SK-N-SH (cell line): Measurements from ENCODE around the gene GALR2. TPM values are rescaled to one million over a fixed set of nuclear protein-coding genes. Genes with fewer than 3 reads are reported as not detected.

ENCODE experiments used
- CTCF ChIA-PET: fragments of 300-600, 350-600 bp; formaldehyde crosslinking; extraction: SDS; loops from one replicate; lab custom pipeline; 2021; lab: Yijun Ruan, JAX
- POLR2A ChIA-PET: fragments of 350-600 bp; sonication (Branson Sonifier 250); formaldehyde crosslinking; extraction: SDS; loops from one replicate; lab custom pipeline; 2020; ENCODE audit warnings: antibody characterized with exemption, inconsistent platforms; lab: Yijun Ruan, JAX
- DNase-seq: peaks from one replicate; pipeline ENCODE4 v3.0.0; 2012
- H2AFZ ChIP-seq: fragments of 200-600 bp; sonication (generic); 2 replicates; pipeline ENCODE4 v1.8.1; 2016; ENCODE audit warnings: antibody characterized with exemption, mild to moderate bottlenecking, low read depth
- H3F3A ChIP-seq: fragments of 200-600 bp; sonication (generic); replicated peaks from 2 replicates; pipeline ENCODE3; 2016; ENCODE audit warnings: antibody characterized with exemption, mild to moderate bottlenecking; ENCODE audit not compliant: insufficient read depth
- H3K27ac ChIP-seq, 2 experiments: fragments of 200-500 bp in 1 of 2; fragments of 200-600 bp in 1 of 2; sonication (Bioruptor generic) in 1 of 2; sonication (generic), shearing (Covaris generic) in 1 of 2; 2 replicates each; pipeline versions ENCODE4 v1.5.1 to v1.6.1; 2014 to 2016; ENCODE audit warnings: low read depth in 2 of 2, inconsistent platforms in 1 of 2, low read length in 1 of 2, mild to moderate bottlenecking in 1 of 2, mixed read lengths in 1 of 2
- H3K27me3 ChIP-seq: fragments of 200-600 bp; sonication (generic), shearing (Covaris generic); 2 replicates; pipeline ENCODE4 v1.6.1; 2016; ENCODE audit warnings: mixed run types; ENCODE audit not compliant: insufficient read depth
- H3K36me3 ChIP-seq, 2 experiments: fragments of 200-500 bp in 1 of 2; fragments of 200-600 bp in 1 of 2; sonication (Bioruptor generic) in 1 of 2; sonication (generic) in 1 of 2; replicated peaks in 1 of 2; 2 replicates each; pipeline versions ENCODE3 to v1.5.1; 2014 to 2016; ENCODE audit warnings: low read length in 1 of 2, mild to moderate bottlenecking in 1 of 2; ENCODE audit not compliant: insufficient read depth in 2 of 2, control insufficient read depth in 1 of 2
- H3K4me1 ChIP-seq, 2 experiments: fragments of 200-500 bp in 1 of 2; fragments of 200-600 bp in 1 of 2; sonication (Bioruptor generic) in 1 of 2; sonication (generic), shearing (Covaris generic) in 1 of 2; 2 replicates each; pipeline versions ENCODE4 v1.5.1 to v1.6.1; 2014 to 2016; ENCODE audit warnings: low read depth in 1 of 2, low read length in 1 of 2, mixed run types in 1 of 2; ENCODE audit not compliant: insufficient read depth in 2 of 2, control insufficient read depth in 1 of 2
- H3K4me2 ChIP-seq: fragments of 200-600 bp; sonication (generic), shearing (Covaris generic); 2 replicates; pipeline ENCODE4 v1.6.1; 2017; ENCODE audit warnings: mixed run types
- H3K4me3 ChIP-seq, 2 experiments: fragments of 200-500 bp in 1 of 2; fragments of 200-600 bp in 1 of 2; sonication (Bioruptor generic) in 1 of 2; sonication (generic), shearing (Covaris generic) in 1 of 2; 2 replicates each; pipeline versions ENCODE4 v1.5.1 to v1.8.1; 2014 to 2016; ENCODE audit warnings: low read depth in 2 of 2, inconsistent platforms in 1 of 2, low read length in 1 of 2, mild to moderate bottlenecking in 1 of 2, mixed read lengths in 1 of 2, moderate library complexity in 1 of 2
- H3K79me2 ChIP-seq: fragments of 200-600 bp; sonication (generic); 2 replicates; pipeline ENCODE4 v1.8.1; 2017; ENCODE audit warnings: mild to moderate bottlenecking; ENCODE audit not compliant: insufficient read depth
- H3K9ac ChIP-seq: fragments of 200-600 bp; sonication (generic); 2 replicates; pipeline ENCODE4 v1.6.1; 2017; ENCODE audit warnings: mixed run types
- H3K9me2 ChIP-seq: fragments of 200-600 bp; sonication (generic); 2 replicates; pipeline ENCODE4 v1.6.1; 2017; ENCODE audit warnings: mixed run types
- H3K9me3 ChIP-seq: fragments of 200-600 bp; sonication (generic); 2 replicates; pipeline ENCODE4 v1.6.1; 2017; ENCODE audit warnings: mixed run types, mild to moderate bottlenecking, moderate library complexity
- H4K20me1 ChIP-seq: fragments of 200-600 bp; sonication (generic); 2 replicates; pipeline ENCODE4 v1.6.1; 2017; ENCODE audit warnings: mild to moderate bottlenecking, mixed run types; ENCODE audit not compliant: insufficient read depth
- EP300 ChIP-seq, 2 experiments: IDR thresholded peaks; 2 replicates each; pipeline versions ENCODE4 v1.4.0 to v1.6.1; 2012; ENCODE audit warnings: borderline replicate concordance in 1 of 2, low read depth in 1 of 2, low read length in 1 of 2
- FOXM1 ChIP-seq: IDR thresholded peaks from 2 replicates; pipeline ENCODE4 v1.4.0; 2012; ENCODE audit warnings: low read depth, mild to moderate bottlenecking
- JUND ChIP-seq: IDR thresholded peaks from 2 replicates; pipeline ENCODE4 v1.4.0; 2012
- MEF2A ChIP-seq: IDR thresholded peaks from 2 replicates; pipeline ENCODE4 v1.4.0; 2012; ENCODE audit warnings: low read depth, borderline replicate concordance
- RXRA ChIP-seq: IDR thresholded peaks from 2 replicates; pipeline ENCODE4 v1.4.0; 2012; ENCODE audit warnings: low read depth, mild to moderate bottlenecking, borderline replicate concordance
- SIN3A ChIP-seq: IDR thresholded peaks from 2 replicates; pipeline ENCODE4 v1.6.1; 2012; ENCODE audit warnings: low read depth, mild to moderate bottlenecking, low read length, moderate library complexity, borderline replicate concordance
- TAF1 ChIP-seq: IDR thresholded peaks from 2 replicates; pipeline ENCODE4 v1.6.1; 2012; ENCODE audit warnings: low read depth, mild to moderate bottlenecking, low read length, moderate library complexity, borderline replicate concordance
- TCF12 ChIP-seq: IDR thresholded peaks from 2 replicates; pipeline ENCODE4 v1.4.0; 2012
- TEAD4 ChIP-seq: IDR thresholded peaks from 2 replicates; pipeline ENCODE4 v1.4.0; 2012; ENCODE audit warnings: mild to moderate bottlenecking, borderline replicate concordance; ENCODE audit not compliant: insufficient read depth
- YY1 ChIP-seq: IDR thresholded peaks from 2 replicates; pipeline ENCODE4 v1.4.0; 2012; ENCODE audit warnings: low read depth, mild to moderate bottlenecking
- WGBS: methylation state at CpG from one replicate; pipeline ENCODE4 v1.1.6; 2017; ENCODE audit warnings: low lambda C conversion rate; 5-methylcytosine and 5-hydroxymethylcytosine counted together
- polyA plus RNA-seq, 3 experiments: library from polyadenylated mRNA; depleted of rRNA; stranded (reverse); fragments of >200 nt; gene quantifications; 2 replicates each; pipeline ENCODE4 v1.2.3, GENCODE V29; 2012
- TF ChIP-seq, protein P1 (sequence below): fragments of 150-350 bp; IDR thresholded peaks from 2 replicates; pipeline ENCODE4 v1.6.1; 2017; ENCODE audit warnings: antibody characterized with exemption, low read length, low read depth, borderline replicate concordance
- TF ChIP-seq, protein P2 (sequence below): IDR thresholded peaks from 2 replicates; pipeline ENCODE4 v1.6.1; 2012; ENCODE audit warnings: mild to moderate bottlenecking, low read depth, low read length, moderate library complexity
- TF ChIP-seq, protein P3 (sequence below): IDR thresholded peaks from 2 replicates; pipeline ENCODE4 v1.4.0; 2012; ENCODE audit warnings: low read depth

Gene GALR2
- polyA plus RNA-seq, 1 of the 3 experiments (the other 2 are of a cell fraction): 0.05 TPM

DNA sequence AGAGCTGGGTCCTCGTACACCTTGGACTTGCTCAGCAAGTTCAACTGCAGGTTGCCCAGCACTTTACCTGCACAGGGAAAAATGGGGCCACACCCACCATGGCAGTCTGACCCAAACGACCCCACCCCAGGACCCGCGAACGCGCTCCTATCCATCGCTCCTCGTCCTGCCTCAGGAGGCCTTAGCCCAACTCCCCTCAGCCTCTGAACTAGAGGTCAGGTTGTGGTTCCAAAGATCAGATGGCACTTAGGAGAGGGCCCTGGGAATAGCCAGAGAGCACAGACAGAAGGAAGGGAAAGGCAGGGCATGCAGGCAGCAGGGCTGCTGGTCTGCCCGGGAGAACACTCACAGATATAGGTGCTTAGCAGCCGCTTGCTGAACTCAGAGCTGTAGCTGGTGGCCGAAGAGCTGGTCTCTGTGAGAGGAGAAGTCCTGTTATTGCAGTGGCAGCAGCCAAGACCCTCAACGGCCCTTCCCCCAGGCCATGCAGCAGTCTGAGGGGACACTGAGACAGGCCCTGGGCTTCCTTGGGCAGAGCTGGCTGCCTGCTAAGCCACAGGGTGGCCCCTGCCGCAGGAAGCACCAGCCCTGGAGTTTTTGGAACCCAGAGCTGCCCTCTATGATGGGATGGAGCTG is 11.3 kb downstream of the GALR2 start:
- no peak overlapping the region for H2AFZ ChIP-seq
- H3K27me3 ChIP-seq: no peaks in the 10 kb centered on the region
- H3K4me1 ChIP-seq: peaks cover 0 to 1% of the 10 kb centered on the region in 2 experiments; a peak in 1 of 4 replicates
- no peak overlapping the region for H3K27ac ChIP-seq
- 87% methylated on average over 12 of the region's 13 CpGs for WGBS
- CTCF ChIA-PET: interaction anchor here (0.9 to 1.6 kb wide), 4 partner anchors 8 to 194 kb away, joined by 3 to 7 read pairs (median 6); partner anchors contain the start of gene GALR2
- no peak overlapping the region for H3K9ac ChIP-seq
- H3K9me2 ChIP-seq: no peaks in the 10 kb centered on the region
- H3K9me3 ChIP-seq: no peaks in the 10 kb centered on the region
- H3F3A ChIP-seq: peaks cover 14% of the 10 kb centered on the region
- no peak overlapping the region for H3K4me2 ChIP-seq
- peak; percentile 22 for DNase-seq
- H3K36me3 ChIP-seq: peaks cover 28 to 84% of the 10 kb centered on the region in 2 experiments
- H3K79me2 ChIP-seq: no peaks in the 10 kb centered on the region
- POLR2A ChIA-PET: no interaction called here
- TF ChIP-seq, protein P1, sequence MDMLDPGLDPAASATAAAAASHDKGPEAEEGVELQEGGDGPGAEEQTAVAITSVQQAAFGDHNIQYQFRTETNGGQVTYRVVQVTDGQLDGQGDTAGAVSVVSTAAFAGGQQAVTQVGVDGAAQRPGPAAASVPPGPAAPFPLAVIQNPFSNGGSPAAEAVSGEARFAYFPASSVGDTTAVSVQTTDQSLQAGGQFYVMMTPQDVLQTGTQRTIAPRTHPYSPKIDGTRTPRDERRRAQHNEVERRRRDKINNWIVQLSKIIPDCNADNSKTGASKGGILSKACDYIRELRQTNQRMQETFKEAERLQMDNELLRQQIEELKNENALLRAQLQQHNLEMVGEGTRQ: no peak
- TF ChIP-seq EP300 (IDR thresholded peaks at IDR 0.05; ENCODE audit: borderline replicate concordance in 1 of 2, low read depth in 1 of 2, low read length in 1 of 2): no peak
- no peak for TF ChIP-seq TCF12
- TF ChIP-seq SIN3A: no peak
- TF ChIP-seq, protein P2, sequence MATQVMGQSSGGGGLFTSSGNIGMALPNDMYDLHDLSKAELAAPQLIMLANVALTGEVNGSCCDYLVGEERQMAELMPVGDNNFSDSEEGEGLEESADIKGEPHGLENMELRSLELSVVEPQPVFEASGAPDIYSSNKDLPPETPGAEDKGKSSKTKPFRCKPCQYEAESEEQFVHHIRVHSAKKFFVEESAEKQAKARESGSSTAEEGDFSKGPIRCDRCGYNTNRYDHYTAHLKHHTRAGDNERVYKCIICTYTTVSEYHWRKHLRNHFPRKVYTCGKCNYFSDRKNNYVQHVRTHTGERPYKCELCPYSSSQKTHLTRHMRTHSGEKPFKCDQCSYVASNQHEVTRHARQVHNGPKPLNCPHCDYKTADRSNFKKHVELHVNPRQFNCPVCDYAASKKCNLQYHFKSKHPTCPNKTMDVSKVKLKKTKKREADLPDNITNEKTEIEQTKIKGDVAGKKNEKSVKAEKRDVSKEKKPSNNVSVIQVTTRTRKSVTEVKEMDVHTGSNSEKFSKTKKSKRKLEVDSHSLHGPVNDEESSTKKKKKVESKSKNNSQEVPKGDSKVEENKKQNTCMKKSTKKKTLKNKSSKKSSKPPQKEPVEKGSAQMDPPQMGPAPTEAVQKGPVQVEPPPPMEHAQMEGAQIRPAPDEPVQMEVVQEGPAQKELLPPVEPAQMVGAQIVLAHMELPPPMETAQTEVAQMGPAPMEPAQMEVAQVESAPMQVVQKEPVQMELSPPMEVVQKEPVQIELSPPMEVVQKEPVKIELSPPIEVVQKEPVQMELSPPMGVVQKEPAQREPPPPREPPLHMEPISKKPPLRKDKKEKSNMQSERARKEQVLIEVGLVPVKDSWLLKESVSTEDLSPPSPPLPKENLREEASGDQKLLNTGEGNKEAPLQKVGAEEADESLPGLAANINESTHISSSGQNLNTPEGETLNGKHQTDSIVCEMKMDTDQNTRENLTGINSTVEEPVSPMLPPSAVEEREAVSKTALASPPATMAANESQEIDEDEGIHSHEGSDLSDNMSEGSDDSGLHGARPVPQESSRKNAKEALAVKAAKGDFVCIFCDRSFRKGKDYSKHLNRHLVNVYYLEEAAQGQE: no peak
- no peak for TF ChIP-seq YY1
- TF ChIP-seq MEF2A: no peak
- TF ChIP-seq TAF1: no peak
- TF ChIP-seq JUND: no peak
- TF ChIP-seq FOXM1: no peak
- TF ChIP-seq, protein P3, sequence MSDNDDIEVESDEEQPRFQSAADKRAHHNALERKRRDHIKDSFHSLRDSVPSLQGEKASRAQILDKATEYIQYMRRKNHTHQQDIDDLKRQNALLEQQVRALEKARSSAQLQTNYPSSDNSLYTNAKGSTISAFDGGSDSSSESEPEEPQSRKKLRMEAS: no peak
- no peak for TF ChIP-seq RXRA
- no peak for TF ChIP-seq TEAD4
- no peaks in the 10 kb centered on the region for H4K20me1 ChIP-seq
- no peak overlapping the region for H3K4me3 ChIP-seq
